SK-N-SH (cell line): ENCODE results near the gene AKAP12. TPM values are rescaled to one million over a fixed set of nuclear protein-coding genes. Genes with fewer than 3 reads are reported as not detected.
"Not testable (repeated sequence)": the region's sequence is repeated elsewhere in the genome, so short reads cannot be mapped to it uniquely, and the experiment has no call there.

Source experiments
- CTCF ChIA-PET: fragments of 300-600, 350-600 bp; formaldehyde crosslinking; extraction: SDS; loops from one replicate; lab custom pipeline; 2021; lab: Yijun Ruan, JAX
- POLR2A ChIA-PET: fragments of 350-600 bp; sonication (Branson Sonifier 250); formaldehyde crosslinking; extraction: SDS; loops from one replicate; lab custom pipeline; 2020; ENCODE audit warnings: antibody characterized with exemption, inconsistent platforms; lab: Yijun Ruan, JAX
- DNase-seq: peaks from one replicate; pipeline ENCODE4 v3.0.0; 2012
- H2AFZ ChIP-seq: fragments of 200-600 bp; sonication (generic); 2 replicates; pipeline ENCODE4 v1.8.1; 2016; ENCODE audit warnings: antibody characterized with exemption, mild to moderate bottlenecking, low read depth
- H3F3A ChIP-seq: fragments of 200-600 bp; sonication (generic); replicated peaks from 2 replicates; pipeline ENCODE3; 2016; ENCODE audit warnings: antibody characterized with exemption, mild to moderate bottlenecking; ENCODE audit not compliant: insufficient read depth
- H3K27ac ChIP-seq, 2 experiments: fragments of 200-500 bp in 1 of 2; fragments of 200-600 bp in 1 of 2; sonication (Bioruptor generic) in 1 of 2; sonication (generic), shearing (Covaris generic) in 1 of 2; 2 replicates each; pipeline versions ENCODE4 v1.5.1 to v1.6.1; 2014 to 2016; ENCODE audit warnings: low read depth in 2 of 2, inconsistent platforms in 1 of 2, low read length in 1 of 2, mild to moderate bottlenecking in 1 of 2, mixed read lengths in 1 of 2
- H3K27me3 ChIP-seq: fragments of 200-600 bp; sonication (generic), shearing (Covaris generic); 2 replicates; pipeline ENCODE4 v1.6.1; 2016; ENCODE audit warnings: mixed run types; ENCODE audit not compliant: insufficient read depth
- H3K36me3 ChIP-seq, 2 experiments: fragments of 200-500 bp in 1 of 2; fragments of 200-600 bp in 1 of 2; sonication (Bioruptor generic) in 1 of 2; sonication (generic) in 1 of 2; replicated peaks in 1 of 2; 2 replicates each; pipeline versions ENCODE3 to v1.5.1; 2014 to 2016; ENCODE audit warnings: low read length in 1 of 2, mild to moderate bottlenecking in 1 of 2; ENCODE audit not compliant: insufficient read depth in 2 of 2, control insufficient read depth in 1 of 2
- H3K4me1 ChIP-seq, 2 experiments: fragments of 200-500 bp in 1 of 2; fragments of 200-600 bp in 1 of 2; sonication (Bioruptor generic) in 1 of 2; sonication (generic), shearing (Covaris generic) in 1 of 2; 2 replicates each; pipeline versions ENCODE4 v1.5.1 to v1.6.1; 2014 to 2016; ENCODE audit warnings: low read depth in 1 of 2, low read length in 1 of 2, mixed run types in 1 of 2; ENCODE audit not compliant: insufficient read depth in 2 of 2, control insufficient read depth in 1 of 2
- H3K4me2 ChIP-seq: fragments of 200-600 bp; sonication (generic), shearing (Covaris generic); 2 replicates; pipeline ENCODE4 v1.6.1; 2017; ENCODE audit warnings: mixed run types
- H3K4me3 ChIP-seq, 2 experiments: fragments of 200-500 bp in 1 of 2; fragments of 200-600 bp in 1 of 2; sonication (Bioruptor generic) in 1 of 2; sonication (generic), shearing (Covaris generic) in 1 of 2; 2 replicates each; pipeline versions ENCODE4 v1.5.1 to v1.8.1; 2014 to 2016; ENCODE audit warnings: low read depth in 2 of 2, inconsistent platforms in 1 of 2, low read length in 1 of 2, mild to moderate bottlenecking in 1 of 2, mixed read lengths in 1 of 2, moderate library complexity in 1 of 2
- H3K79me2 ChIP-seq: fragments of 200-600 bp; sonication (generic); 2 replicates; pipeline ENCODE4 v1.8.1; 2017; ENCODE audit warnings: mild to moderate bottlenecking; ENCODE audit not compliant: insufficient read depth
- H3K9ac ChIP-seq: fragments of 200-600 bp; sonication (generic); 2 replicates; pipeline ENCODE4 v1.6.1; 2017; ENCODE audit warnings: mixed run types
- H3K9me2 ChIP-seq: fragments of 200-600 bp; sonication (generic); 2 replicates; pipeline ENCODE4 v1.6.1; 2017; ENCODE audit warnings: mixed run types
- H3K9me3 ChIP-seq: fragments of 200-600 bp; sonication (generic); 2 replicates; pipeline ENCODE4 v1.6.1; 2017; ENCODE audit warnings: mixed run types, mild to moderate bottlenecking, moderate library complexity
- H4K20me1 ChIP-seq: fragments of 200-600 bp; sonication (generic); 2 replicates; pipeline ENCODE4 v1.6.1; 2017; ENCODE audit warnings: mild to moderate bottlenecking, mixed run types; ENCODE audit not compliant: insufficient read depth
- CHD2 ChIP-seq: fragments of 150-350 bp; IDR thresholded peaks from 2 replicates; pipeline ENCODE4 v1.6.1; 2018; ENCODE audit warnings: low read length; ENCODE audit not compliant: partially characterized antibody
- ELF1 ChIP-seq: IDR thresholded peaks from 2 replicates; pipeline ENCODE4 v1.4.0; 2012
- EZH2phosphoT487 ChIP-seq: fragments of 200-600 bp; sonication (generic); IDR thresholded peaks from 2 replicates; pipeline ENCODE4 v1.6.1; 2017; ENCODE audit warnings: low read depth, mixed run types, mild to moderate bottlenecking, antibody characterized with exemption, moderate library complexity, borderline replicate concordance
- FOXM1 ChIP-seq: IDR thresholded peaks from 2 replicates; pipeline ENCODE4 v1.4.0; 2012; ENCODE audit warnings: low read depth, mild to moderate bottlenecking
- GATA2 ChIP-seq: sonication (generic); formaldehyde crosslinking; IDR thresholded peaks from 2 replicates; pipeline ENCODE4 v1.5.0; 2020; ENCODE audit warnings: mild to moderate bottlenecking, missing genetic modification reagents
- MEF2A ChIP-seq: IDR thresholded peaks from 2 replicates; pipeline ENCODE4 v1.4.0; 2012; ENCODE audit warnings: low read depth, borderline replicate concordance
- NFIC ChIP-seq: IDR thresholded peaks from 2 replicates; pipeline ENCODE4 v1.4.0; 2012; ENCODE audit warnings: borderline replicate concordance
- NRF1 ChIP-seq: IDR thresholded peaks from 2 replicates; pipeline ENCODE4 v1.6.1; 2012; ENCODE audit warnings: low read depth, mild to moderate bottlenecking, low read length
- PBX3 ChIP-seq: IDR thresholded peaks from 2 replicates; pipeline ENCODE4; 2012
- RXRA ChIP-seq: IDR thresholded peaks from 2 replicates; pipeline ENCODE4 v1.4.0; 2012; ENCODE audit warnings: low read depth, mild to moderate bottlenecking, borderline replicate concordance
- SIN3A ChIP-seq: IDR thresholded peaks from 2 replicates; pipeline ENCODE4 v1.6.1; 2012; ENCODE audit warnings: low read depth, mild to moderate bottlenecking, low read length, moderate library complexity, borderline replicate concordance
- SMC3 ChIP-seq: IDR thresholded peaks from 2 replicates; pipeline ENCODE4 v1.6.1; 2012; ENCODE audit warnings: low read depth, low read length, improper control_type of control experiment
- TCF12 ChIP-seq: IDR thresholded peaks from 2 replicates; pipeline ENCODE4 v1.4.0; 2012
- USF1 ChIP-seq: IDR thresholded peaks from 2 replicates; pipeline ENCODE4 v1.4.0; 2012; ENCODE audit warnings: low read depth, borderline replicate concordance
- ZBTB33 ChIP-seq: IDR thresholded peaks from 2 replicates; pipeline ENCODE4 v1.4.0; 2012; ENCODE audit warnings: low read depth, borderline replicate concordance
- WGBS: methylation state at CpG from one replicate; pipeline ENCODE4 v1.1.6; 2017; ENCODE audit warnings: low lambda C conversion rate; 5-methylcytosine and 5-hydroxymethylcytosine counted together
- polyA plus RNA-seq, 3 experiments: library from polyadenylated mRNA; depleted of rRNA; stranded (reverse); fragments of >200 nt; gene quantifications; 2 replicates each; pipeline ENCODE4 v1.2.3, GENCODE V29; 2012
- TF ChIP-seq, protein P1 (sequence below): IDR thresholded peaks from 2 replicates; pipeline ENCODE4 v1.6.1; 2012; ENCODE audit warnings: mild to moderate bottlenecking, low read depth, low read length, moderate library complexity
- TF ChIP-seq, protein P2 (sequence below): IDR thresholded peaks from 2 replicates; pipeline ENCODE4 v1.4.0; 2012; ENCODE audit warnings: low read depth

AKAP12 gene
- polyA plus RNA-seq, 1 of the 3 experiments (the other 2 are of a cell fraction) = 46.5 TPM

DNA sequence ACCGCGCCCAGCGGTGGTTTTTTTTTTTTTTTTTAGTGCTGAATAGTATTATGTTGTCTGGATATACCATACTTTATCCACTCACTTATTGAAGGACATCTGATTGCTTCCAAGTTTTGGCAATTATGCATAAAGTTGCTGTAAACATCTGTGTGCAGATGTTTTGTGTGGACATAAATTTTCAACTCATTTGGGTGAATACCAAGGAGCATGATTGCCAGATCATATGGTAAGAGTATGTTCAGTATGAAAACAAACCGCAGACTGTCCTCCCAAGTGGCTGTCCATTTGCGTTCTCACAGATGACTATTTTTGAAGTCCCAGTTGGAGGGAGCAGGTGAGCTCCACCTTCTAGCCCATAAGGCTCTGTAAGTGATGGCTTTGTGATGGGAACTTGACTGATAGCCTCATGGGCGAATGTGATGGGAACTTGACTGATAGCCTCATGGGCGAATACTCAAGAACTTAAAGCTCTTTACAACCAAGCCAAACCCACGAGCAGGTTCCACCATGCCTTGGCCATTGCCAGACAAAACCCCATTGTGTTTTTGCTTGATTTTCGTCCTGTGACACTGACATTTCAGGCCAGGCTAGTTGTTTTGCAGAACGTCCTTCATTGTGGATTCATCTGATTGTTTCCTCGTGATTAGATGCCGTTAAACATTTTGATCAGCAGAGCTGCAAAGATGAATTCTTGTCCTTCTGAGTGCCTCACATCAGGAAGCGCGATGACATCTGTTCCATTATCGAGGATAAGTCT, 100.6 kb downstream of the AKAP12 start (continued):
- no peak for TF ChIP-seq PBX3
- TF ChIP-seq FOXM1 = no peak
- no peak for TF ChIP-seq NRF1
- TF ChIP-seq GATA2 (CRISPR knock-in tag) = no peak

- no peak overlapping the region for H3K9ac ChIP-seq
- CTCF ChIA-PET = interaction anchor here (0.6 to 1.6 kb wide), 3 partner anchors 18 to 450 kb away, joined by 3 to 4 read pairs (median 3); no protein-coding TSS in a partner anchor
- TF ChIP-seq, protein P1, sequence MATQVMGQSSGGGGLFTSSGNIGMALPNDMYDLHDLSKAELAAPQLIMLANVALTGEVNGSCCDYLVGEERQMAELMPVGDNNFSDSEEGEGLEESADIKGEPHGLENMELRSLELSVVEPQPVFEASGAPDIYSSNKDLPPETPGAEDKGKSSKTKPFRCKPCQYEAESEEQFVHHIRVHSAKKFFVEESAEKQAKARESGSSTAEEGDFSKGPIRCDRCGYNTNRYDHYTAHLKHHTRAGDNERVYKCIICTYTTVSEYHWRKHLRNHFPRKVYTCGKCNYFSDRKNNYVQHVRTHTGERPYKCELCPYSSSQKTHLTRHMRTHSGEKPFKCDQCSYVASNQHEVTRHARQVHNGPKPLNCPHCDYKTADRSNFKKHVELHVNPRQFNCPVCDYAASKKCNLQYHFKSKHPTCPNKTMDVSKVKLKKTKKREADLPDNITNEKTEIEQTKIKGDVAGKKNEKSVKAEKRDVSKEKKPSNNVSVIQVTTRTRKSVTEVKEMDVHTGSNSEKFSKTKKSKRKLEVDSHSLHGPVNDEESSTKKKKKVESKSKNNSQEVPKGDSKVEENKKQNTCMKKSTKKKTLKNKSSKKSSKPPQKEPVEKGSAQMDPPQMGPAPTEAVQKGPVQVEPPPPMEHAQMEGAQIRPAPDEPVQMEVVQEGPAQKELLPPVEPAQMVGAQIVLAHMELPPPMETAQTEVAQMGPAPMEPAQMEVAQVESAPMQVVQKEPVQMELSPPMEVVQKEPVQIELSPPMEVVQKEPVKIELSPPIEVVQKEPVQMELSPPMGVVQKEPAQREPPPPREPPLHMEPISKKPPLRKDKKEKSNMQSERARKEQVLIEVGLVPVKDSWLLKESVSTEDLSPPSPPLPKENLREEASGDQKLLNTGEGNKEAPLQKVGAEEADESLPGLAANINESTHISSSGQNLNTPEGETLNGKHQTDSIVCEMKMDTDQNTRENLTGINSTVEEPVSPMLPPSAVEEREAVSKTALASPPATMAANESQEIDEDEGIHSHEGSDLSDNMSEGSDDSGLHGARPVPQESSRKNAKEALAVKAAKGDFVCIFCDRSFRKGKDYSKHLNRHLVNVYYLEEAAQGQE = no peak
- no peak for TF ChIP-seq SIN3A
- no peak for TF ChIP-seq ELF1
- TF ChIP-seq CHD2 = no peak
- TF ChIP-seq TCF12 = no peak
- TF ChIP-seq ZBTB33 = no peak
- no peak for TF ChIP-seq MEF2A
- TF ChIP-seq, protein P2, sequence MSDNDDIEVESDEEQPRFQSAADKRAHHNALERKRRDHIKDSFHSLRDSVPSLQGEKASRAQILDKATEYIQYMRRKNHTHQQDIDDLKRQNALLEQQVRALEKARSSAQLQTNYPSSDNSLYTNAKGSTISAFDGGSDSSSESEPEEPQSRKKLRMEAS = no peak
- no peak for TF ChIP-seq NFIC
- TF ChIP-seq RXRA = no peak
- no peak for TF ChIP-seq EZH2phosphoT487
- TF ChIP-seq USF1 = no peak
- TF ChIP-seq SMC3 = no peak
- TF ChIP-seq, all 33 proteins: peak for 0
- H2AFZ ChIP-seq = no peak overlapping the region
- H4K20me1 ChIP-seq = 0 out of 2 replicates have a peak, but pooled peaks cover 3% of the 10 kb centered on the region
- H3K79me2 ChIP-seq = peaks cover 66% of the 10 kb centered on the region
- POLR2A ChIA-PET = no interaction called here
- H3K36me3 ChIP-seq = peaks cover 4 to 9% of the 10 kb centered on the region in 2 experiments
- 99% methylated on average over 19 of the region's 52 CpGs for WGBS
- no peaks in the 10 kb centered on the region for H3K4me1 ChIP-seq
- peaks cover 5% of the 10 kb centered on the region for H3F3A ChIP-seq
- H3K4me2 ChIP-seq = no peak overlapping the region
- H3K27me3 ChIP-seq = no peaks in the 10 kb centered on the region
- H3K27ac ChIP-seq = no peak overlapping the region
- no peaks in the 10 kb centered on the region for H3K9me2 ChIP-seq
- no peak overlapping the region for H3K4me3 ChIP-seq
- H3K9me3 ChIP-seq = no peaks in the 10 kb centered on the region
- no peak for DNase-seq
Measured at GRCh38 chr6:151341476-151342195, 101.9 kb downstream of the AKAP12 start.

DNA sequence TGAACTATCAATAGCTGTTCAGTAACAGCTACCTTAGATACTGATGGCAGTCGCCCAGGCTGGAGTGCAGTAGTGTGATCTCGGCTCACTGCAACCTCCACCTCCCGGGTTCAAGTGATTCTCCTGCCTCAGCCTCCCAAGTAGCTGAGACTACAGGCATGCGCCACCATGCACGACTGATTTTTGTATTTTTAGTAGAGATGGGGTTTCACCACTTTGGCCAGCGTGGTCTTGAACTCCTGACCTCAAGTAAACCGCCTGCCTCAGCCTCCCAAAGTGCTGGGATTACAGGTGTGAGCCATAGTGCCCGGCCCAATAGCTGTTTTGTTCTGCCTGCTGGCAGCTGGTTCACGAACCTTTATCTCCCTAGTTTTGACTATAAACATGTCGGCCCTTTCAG, 103.0 kb downstream of the AKAP12 start:
- H3K9ac ChIP-seq, H3K9me2 ChIP-seq, H4K20me1 ChIP-seq, POLR2A ChIA-PET, H2AFZ ChIP-seq, H3F3A ChIP-seq, H3K27ac ChIP-seq, H3K36me3 ChIP-seq, H3K4me3 ChIP-seq, DNase-seq, H3K9me3 ChIP-seq, H3K4me1 ChIP-seq, H3K27me3 ChIP-seq, H3K4me2 ChIP-seq: not testable (repeated sequence)
- WGBS = 93% methylated on average over 9 of the region's 10 CpGs
- H3K79me2 ChIP-seq = peaks cover 71% of the 10 kb centered on the region
- CTCF ChIA-PET = interaction anchor here (0.7 to 1.9 kb wide), 3 partner anchors 19 to 451 kb away, joined by 3 to 5 read pairs (median 4); no protein-coding TSS in a partner anchor
